Measurements from ENCODE around the gene ACLY. TPM values are rescaled to one million over a fixed set of nuclear protein-coding genes. Genes with fewer than 3 reads are reported as not detected.
"Not testable (repeated sequence)": the region's sequence is repeated elsewhere in the genome, so short reads cannot be mapped to it uniquely, and the experiment has no call there.

The ACLY gene
- total and polyA plus RNA-seq, 2 experiments from 2014 or later = 89.2 to 96.3 TPM

DNA sequence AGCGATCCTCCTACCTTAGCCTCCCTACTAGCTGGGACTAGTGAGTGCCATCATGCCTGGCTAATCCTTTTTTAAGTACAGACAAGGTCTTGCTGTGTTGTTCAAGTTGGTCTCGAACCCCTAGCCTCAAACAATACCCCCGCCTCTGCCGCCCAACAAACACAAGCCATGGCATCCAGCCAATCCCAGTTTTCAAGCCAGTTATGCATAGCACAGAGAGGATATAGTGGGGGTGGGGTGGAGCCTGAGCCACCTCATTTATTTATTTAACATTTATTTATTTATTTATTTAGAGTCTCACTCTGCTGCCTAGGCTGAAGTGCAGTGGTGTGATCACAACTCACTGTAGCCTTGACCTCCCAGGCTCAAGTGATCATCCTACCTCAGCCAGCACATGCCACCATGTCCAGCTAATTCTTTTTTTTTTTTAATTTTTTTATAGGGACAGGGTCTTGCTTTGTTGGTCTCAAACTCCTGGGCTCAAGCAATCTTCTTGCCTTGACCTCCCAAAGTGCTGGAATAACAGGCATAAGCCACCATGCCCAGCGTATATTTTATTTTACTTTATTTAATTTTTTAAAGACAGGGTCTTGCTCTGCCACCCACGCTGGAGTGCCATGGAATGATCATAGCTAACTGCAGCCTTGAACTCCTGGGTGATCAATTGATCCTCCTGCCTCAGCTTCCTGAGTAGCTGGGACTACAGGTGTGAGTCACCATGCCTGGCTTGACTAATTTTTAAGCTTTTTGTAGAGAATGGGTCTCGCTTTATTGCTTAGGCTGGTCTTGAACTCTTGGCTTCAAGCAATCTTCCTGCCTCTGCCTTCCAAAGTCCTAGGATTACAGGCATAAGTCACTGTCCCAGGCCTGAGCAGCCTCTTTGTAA lies 27.4 kb downstream of the ACLY start:
- Histone ChIP-seq H3K4me3 (no peak overlapping the region), H3K27ac (no peak overlapping the region), H3K9me3 (ENCODE audit: low read depth) (no peaks in the 10 kb centered on the region), H3K27me3 (no peaks in the 10 kb centered on the region), H3K4me1 (ENCODE audit: low read depth) (no peaks in the 10 kb centered on the region), H3K36me3 (peaks cover 56% of the 10 kb centered on the region)
- TF ChIP-seq, protein P1, sequence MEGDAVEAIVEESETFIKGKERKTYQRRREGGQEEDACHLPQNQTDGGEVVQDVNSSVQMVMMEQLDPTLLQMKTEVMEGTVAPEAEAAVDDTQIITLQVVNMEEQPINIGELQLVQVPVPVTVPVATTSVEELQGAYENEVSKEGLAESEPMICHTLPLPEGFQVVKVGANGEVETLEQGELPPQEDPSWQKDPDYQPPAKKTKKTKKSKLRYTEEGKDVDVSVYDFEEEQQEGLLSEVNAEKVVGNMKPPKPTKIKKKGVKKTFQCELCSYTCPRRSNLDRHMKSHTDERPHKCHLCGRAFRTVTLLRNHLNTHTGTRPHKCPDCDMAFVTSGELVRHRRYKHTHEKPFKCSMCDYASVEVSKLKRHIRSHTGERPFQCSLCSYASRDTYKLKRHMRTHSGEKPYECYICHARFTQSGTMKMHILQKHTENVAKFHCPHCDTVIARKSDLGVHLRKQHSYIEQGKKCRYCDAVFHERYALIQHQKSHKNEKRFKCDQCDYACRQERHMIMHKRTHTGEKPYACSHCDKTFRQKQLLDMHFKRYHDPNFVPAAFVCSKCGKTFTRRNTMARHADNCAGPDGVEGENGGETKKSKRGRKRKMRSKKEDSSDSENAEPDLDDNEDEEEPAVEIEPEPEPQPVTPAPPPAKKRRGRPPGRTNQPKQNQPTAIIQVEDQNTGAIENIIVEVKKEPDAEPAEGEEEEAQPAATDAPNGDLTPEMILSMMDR (IDR thresholded peaks at IDR 0.05; ENCODE audit: low read depth, low read length) = no peak
- no peak for DNase-seq (ENCODE audit: low read depth in 1 of 2, low spot score in 1 of 2)

- H3K27me3 ChIP-seq = no peaks in the 10 kb centered on the region
- no peaks in the 10 kb centered on the region for H3K9me3 ChIP-seq (ENCODE audit: low read depth)
- peaks cover 73% of the 10 kb centered on the region for H3K36me3 ChIP-seq
- H3K4me1 ChIP-seq (ENCODE audit: low read depth) = no peaks in the 10 kb centered on the region
- no peak for DNase-seq (ENCODE audit: low read depth in 1 of 2, low spot score in 1 of 2)
- TF ChIP-seq, protein P1 (IDR thresholded peaks at IDR 0.05; ENCODE audit: low read depth, low read length) = no peak
- H3K4me3 ChIP-seq = no peak overlapping the region
- H3K27ac ChIP-seq = no peak overlapping the region
These were observed 30.3 kb downstream of the ACLY start for GRCh38 chr17:41888332-41888965.

DNA sequence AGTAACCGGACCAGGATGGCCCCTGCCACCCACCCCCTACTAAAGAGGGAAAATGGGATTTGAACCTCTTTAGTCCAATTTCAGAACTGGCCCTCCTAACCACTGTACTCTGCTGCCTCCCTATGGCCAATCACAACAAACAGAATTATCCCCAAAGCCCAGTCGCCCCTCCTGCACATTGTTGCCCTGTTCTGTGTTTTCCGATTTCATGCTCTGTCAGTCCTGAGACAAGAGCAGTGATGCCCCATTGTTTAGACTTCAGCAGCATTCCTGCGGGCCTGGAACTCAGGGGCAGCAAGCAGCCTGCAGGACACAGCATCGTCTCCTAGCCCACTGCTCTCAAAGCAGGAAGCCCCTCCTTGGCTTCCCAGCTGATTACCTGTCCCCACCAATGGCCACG lies 33.0 kb downstream of the ACLY start:
- H3K4me1 ChIP-seq (ENCODE audit: low read depth) = no peaks in the 10 kb centered on the region
- H3K4me3 ChIP-seq = no peak overlapping the region
- H3K36me3 ChIP-seq = peaks cover 67% of the 10 kb centered on the region
- DNase-seq (ENCODE audit: low read depth in 1 of 2, low spot score in 1 of 2) = peak in 1 of 2 donors; percentile 23
- no peaks in the 10 kb centered on the region for H3K9me3 ChIP-seq (ENCODE audit: low read depth)
- TF ChIP-seq, protein P1 (IDR thresholded peaks at IDR 0.05; ENCODE audit: low read depth, low read length) = peak; percentile 11
- H3K27me3 ChIP-seq = no peaks in the 10 kb centered on the region
- H3K27ac ChIP-seq = no peak overlapping the region

DNA sequence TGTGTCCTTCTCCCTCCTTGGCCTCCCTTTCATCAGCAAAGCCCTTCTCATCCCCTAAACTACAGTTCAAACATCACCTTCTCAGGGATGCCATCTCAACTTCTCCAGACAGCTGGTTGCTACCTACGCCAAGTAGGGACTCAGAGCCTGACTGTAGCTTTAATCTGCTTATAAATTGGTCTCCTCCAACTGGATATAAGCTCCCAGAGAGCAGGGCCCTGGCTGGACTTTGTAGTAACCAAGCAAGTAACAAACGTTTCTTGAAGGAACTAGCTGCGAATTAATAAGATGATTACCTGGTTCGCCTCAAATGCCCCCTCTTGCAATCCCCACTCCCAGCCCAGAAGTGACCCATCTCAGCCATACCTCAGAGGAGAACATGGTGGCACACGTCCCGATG lies 36.0 kb downstream of the ACLY start:
- no peaks in the 10 kb centered on the region for H3K27me3 ChIP-seq
- no peaks in the 10 kb centered on the region for H3K9me3 ChIP-seq (ENCODE audit: low read depth)
- TF ChIP-seq, protein P1 (IDR thresholded peaks at IDR 0.05; ENCODE audit: low read depth, low read length) = no peak
- H3K36me3 ChIP-seq = peaks cover 61% of the 10 kb centered on the region
- H3K4me1 ChIP-seq (ENCODE audit: low read depth) = no peaks in the 10 kb centered on the region
- no peak for DNase-seq (ENCODE audit: low read depth in 1 of 2, low spot score in 1 of 2)
- H3K4me3 ChIP-seq = no peak overlapping the region
- no peak overlapping the region for H3K27ac ChIP-seq

- Histone ChIP-seq H3K27ac (no peak overlapping the region), H3K27me3 (no peaks in the 10 kb centered on the region), H3K36me3 (peaks cover 45% of the 10 kb centered on the region), H3K4me1 (ENCODE audit: low read depth) (no peaks in the 10 kb centered on the region), H3K9me3 (ENCODE audit: low read depth) (no peaks in the 10 kb centered on the region), H3K4me3 (no peak overlapping the region)
- TF ChIP-seq, protein P1 (IDR thresholded peaks at IDR 0.05; ENCODE audit: low read depth, low read length) = no peak
- DNase-seq (ENCODE audit: low read depth in 1 of 2, low spot score in 1 of 2) = no peak
These were observed 38.6 kb downstream of the ACLY start for GRCh38 chr17:41880130-41880529.

GRCh38 chr17:41874293-41874670 lies 44.5 kb downstream of the ACLY start:
- H3K9me3 ChIP-seq (ENCODE audit: low read depth); H3K27ac ChIP-seq; H3K4me1 ChIP-seq (ENCODE audit: low read depth); H3K27me3 ChIP-seq; DNase-seq (ENCODE audit: low read depth in 1 of 2, low spot score in 1 of 2); H3K4me3 ChIP-seq: not testable (repeated sequence)
- peaks cover 44% of the 10 kb centered on the region for H3K36me3 ChIP-seq
